H9 (cell line): ENCODE data around the gene NAB2. TPM values are rescaled to one million over a fixed set of nuclear protein-coding genes. Genes with fewer than 3 reads are reported as not detected.

ENCODE experiments used
- DNase-seq: peaks from one replicate; pipeline ENCODE4 v3.0.0-alpha.2; 2017
- H2AFZ ChIP-seq: one replicate; pipeline ENCODE4 v1.6.1; 2013; ENCODE audit warnings: mild to moderate bottlenecking, low read length, control low read depth, moderate library complexity
- H2AK5ac ChIP-seq: 2 replicates; pipeline ENCODE4 v1.6.1; 2013; ENCODE audit warnings: low read length, control low read depth, mixed read lengths; ENCODE audit not compliant: insufficient read length
- H2BK120ac ChIP-seq: one replicate; pipeline ENCODE4 v1.6.1; 2013; ENCODE audit warnings: low read depth, mild to moderate bottlenecking, low read length, control low read depth, inconsistent platforms; ENCODE audit not compliant: poor library complexity, severe bottlenecking
- H2BK12ac ChIP-seq: 2 replicates; pipeline ENCODE4 v1.6.1; 2013; ENCODE audit warnings: low read length, control low read depth, mixed read lengths, low read depth; ENCODE audit not compliant: insufficient read length
- H2BK15ac ChIP-seq: 2 replicates; pipeline ENCODE4 v1.6.1; 2013; ENCODE audit warnings: low read depth, low read length, control low read depth
- H2BK20ac ChIP-seq: one replicate; pipeline ENCODE4 v1.6.1; 2013; ENCODE audit warnings: low read depth, mild to moderate bottlenecking, low read length, control low read depth, inconsistent platforms; ENCODE audit not compliant: poor library complexity, severe bottlenecking
- H2BK5ac ChIP-seq: 2 replicates; pipeline ENCODE4 v1.6.1; 2013; ENCODE audit warnings: low read length, control low read depth, mixed read lengths; ENCODE audit not compliant: insufficient read length
- H3K14ac ChIP-seq: 2 replicates; pipeline ENCODE4 v1.6.1; 2013; ENCODE audit warnings: low read length, control low read depth; ENCODE audit not compliant: insufficient read depth
- H3K18ac ChIP-seq: 2 replicates; pipeline ENCODE4 v1.6.1; 2013; ENCODE audit warnings: low read depth, mild to moderate bottlenecking, mixed read lengths, low read length, control low read depth; ENCODE audit not compliant: insufficient read length
- H3K23ac ChIP-seq: 2 replicates; pipeline ENCODE4 v1.6.1; 2013; ENCODE audit warnings: low read length, control low read depth, mixed read lengths, low read depth; ENCODE audit not compliant: insufficient read length
- H3K23me2 ChIP-seq: 2 replicates; pipeline ENCODE4 v1.6.1; 2013; ENCODE audit warnings: low read depth, mild to moderate bottlenecking, mixed read lengths, low read length, control low read depth; ENCODE audit not compliant: insufficient read length, poor library complexity, severe bottlenecking
- H3K27ac ChIP-seq: 2 replicates; pipeline ENCODE4 v1.5.1; 2013; ENCODE audit warnings: low read length, control low read depth, mixed read lengths, low read depth; ENCODE audit not compliant: insufficient read length
- H3K27me3 ChIP-seq: 2 replicates; pipeline ENCODE4 v1.6.1; 2013; ENCODE audit warnings: low read length, control low read depth, inconsistent platforms; ENCODE audit not compliant: insufficient read depth
- H3K4ac ChIP-seq: 2 replicates; pipeline ENCODE4 v1.6.1; 2013; ENCODE audit warnings: low read depth, mild to moderate bottlenecking, control low read depth, inconsistent platforms, low read length, moderate library complexity
- H3K4me1 ChIP-seq: 2 replicates; pipeline ENCODE4 v1.6.1; 2013; ENCODE audit warnings: low read length, control low read depth, inconsistent platforms; ENCODE audit not compliant: insufficient read depth
- H3K4me2 ChIP-seq: 2 replicates; pipeline ENCODE4 v1.6.1; 2013; ENCODE audit warnings: low read length, control low read depth, mixed read lengths; ENCODE audit not compliant: insufficient read length, insufficient read depth
- H3K56ac ChIP-seq: 2 replicates; pipeline ENCODE4 v1.6.1; 2013; ENCODE audit warnings: low read depth, mild to moderate bottlenecking, mixed read lengths, low read length, control low read depth; ENCODE audit not compliant: insufficient read length
- H3K79me1 ChIP-seq: 2 replicates; pipeline ENCODE4 v1.6.1; 2013; ENCODE audit warnings: low read depth, mild to moderate bottlenecking, moderate library complexity, low read length, control low read depth, inconsistent platforms; ENCODE audit not compliant: insufficient read depth, poor library complexity, severe bottlenecking
- H3K79me2 ChIP-seq: 2 replicates; pipeline ENCODE4 v1.6.1; 2013; ENCODE audit warnings: low read length, control low read depth, inconsistent platforms; ENCODE audit not compliant: insufficient read depth
- H3K9ac ChIP-seq: 2 replicates; pipeline ENCODE4 v1.6.1; 2013; ENCODE audit warnings: low read length, control low read depth, mixed read lengths; ENCODE audit not compliant: insufficient read length; ENCODE audit errors: extremely low read depth
- H3K9me3 ChIP-seq: one replicate; pipeline ENCODE4 v1.6.1; 2013; ENCODE audit warnings: low read depth, low read length, inconsistent platforms; ENCODE audit not compliant: control insufficient read depth
- H3T11ph ChIP-seq: one replicate; pipeline ENCODE4 v1.6.1; 2013; ENCODE audit warnings: mild to moderate bottlenecking, low read length, control low read depth, inconsistent platforms
- H4K20me1 ChIP-seq: one replicate; pipeline ENCODE4 v1.6.1; 2013; ENCODE audit not compliant: control insufficient read depth, insufficient read length, insufficient read depth
- H4K5ac ChIP-seq: 2 replicates; pipeline ENCODE4 v1.6.1; 2013; ENCODE audit warnings: low read depth, mild to moderate bottlenecking, mixed read lengths, low read length, control low read depth; ENCODE audit not compliant: insufficient read length
- H4K8ac ChIP-seq: replicated peaks from 2 replicates; pipeline ENCODE4 v1.6.1; 2013; ENCODE audit warnings: low read length, control low read depth, mixed read lengths, low read depth; ENCODE audit not compliant: insufficient read length
- H4K91ac ChIP-seq: 2 replicates; pipeline ENCODE4 v1.6.1; 2013; ENCODE audit warnings: low read depth, mild to moderate bottlenecking, moderate library complexity, mixed read lengths, low read length, control low read depth; ENCODE audit not compliant: insufficient read length
- H3K27ac Mint-ChIP-seq, 3 experiments: 2 replicates in 2 of 3; 3 replicates in 1 of 3; pipeline ENCODE4 v1.8.0; 2020 to 2021; ENCODE audit warnings: mixed read lengths in 3 of 3, mild to moderate bottlenecking in 1 of 3, moderate library complexity in 1 of 3
- H3K27me3 Mint-ChIP-seq: 2 replicates; pipeline ENCODE4 v1.8.0; 2021; ENCODE audit warnings: low read depth, mild to moderate bottlenecking, moderate library complexity, mixed read lengths
- H3K36me3 Mint-ChIP-seq, 3 experiments: 2 replicates in 2 of 3; 3 replicates in 1 of 3; pipeline ENCODE4 v1.8.0; 2020 to 2021; ENCODE audit warnings: low read depth in 3 of 3, mixed read lengths in 3 of 3; ENCODE audit not compliant: insufficient read depth in 1 of 3
- H3K4me1 Mint-ChIP-seq, 2 experiments: 2 replicates each; pipeline ENCODE4 v1.8.0; 2020; ENCODE audit warnings: mixed read lengths in 2 of 2
- H3K4me3 Mint-ChIP-seq, 2 experiments: 2 replicates in 1 of 2; 3 replicates in 1 of 2; pipeline ENCODE4 v1.8.0; 2020 to 2021; ENCODE audit warnings: mild to moderate bottlenecking in 2 of 2, mixed read lengths in 2 of 2, moderate library complexity in 1 of 2
- H3K9me3 Mint-ChIP-seq, 2 experiments: 2 replicates in 1 of 2; 3 replicates in 1 of 2; pipeline ENCODE4 v1.8.0; 2020; ENCODE audit warnings: mild to moderate bottlenecking in 2 of 2, mixed read lengths in 2 of 2, moderate library complexity in 1 of 2
- CTCF ChIP-seq: fragments of 200-600 bp; sonication (generic); conservative IDR thresholded peaks from 3 replicates; pipeline ENCODE4 v1.8.0; 2021; ENCODE audit warnings: antibody characterized with exemption, mild to moderate bottlenecking
- WGBS: extraction: QIAGEN DNeasy Blood & Tissue Kit; methylation state at CpG from one replicate; pipeline ENCODE4 v1.1.7; 2013; ENCODE audit warnings: missing lambda C conversion rate, low lambda C conversion rate, mixed read lengths; ENCODE audit not compliant: insufficient read length; ENCODE audit errors: extremely low coverage; 5-methylcytosine and 5-hydroxymethylcytosine counted together
- total RNA-seq: library from RNA; stranded (reverse); gene quantifications from 2 replicates; pipeline ENCODE4 v1.2.1, GENCODE V29; 2021

NAB2 gene
- total RNA-seq, 1 experiment from 2014 or later, result 67.8 TPM

GRCh38 chr12:57097554-57097835 lies 8.6 kb downstream of the NAB2 start:
- H3K9ac ChIP-seq, result no peak overlapping the region
- Mint-ChIP-seq H3K36me3 (peaks cover 10 to 71% (median 57%) of the 10 kb centered on the region in 3 experiments), H3K27me3 (no peaks in the 10 kb centered on the region; the same call in 1 of the 2 replicates), H3K27ac (no peak overlapping the region), H3K4me1 (peaks cover 31 to 32% of the 10 kb centered on the region in 2 experiments), H3K4me3 (no peak overlapping the region), H3K9me3 (no peaks in the 10 kb centered on the region)
- no peak overlapping the region for H4K8ac ChIP-seq
- H2BK15ac ChIP-seq, result no peak overlapping the region
- no peaks in the 10 kb centered on the region for H3K23me2 ChIP-seq
- WGBS, result no CpG with 5 or more reads among the region's 8 CpGs
- H3K4me2 ChIP-seq, result no peak overlapping the region
- no peak overlapping the region for H2AK5ac ChIP-seq
- H4K5ac ChIP-seq, result no peak overlapping the region
- no peaks in the 10 kb centered on the region for H3K27me3 ChIP-seq
- no peak overlapping the region for H2BK5ac ChIP-seq
- H3K27ac ChIP-seq, result no peak overlapping the region
- H3K23ac ChIP-seq, result no peak overlapping the region
- no peaks in the 10 kb centered on the region for H3K79me2 ChIP-seq
- no peak overlapping the region for H4K91ac ChIP-seq
- no peak overlapping the region for H3K14ac ChIP-seq
- no peak overlapping the region for H3K18ac ChIP-seq
- H3T11ph ChIP-seq, result no peak overlapping the region
- TF ChIP-seq CTCF, result no peak
- H4K20me1 ChIP-seq, result no peaks in the 10 kb centered on the region
- no peak overlapping the region for H3K4ac ChIP-seq
- DNase-seq, result no peak
- H2BK120ac ChIP-seq, result no peak overlapping the region
- no peak overlapping the region for H2BK20ac ChIP-seq
- no peak overlapping the region for H2AFZ ChIP-seq
- H3K9me3 ChIP-seq, result no peaks in the 10 kb centered on the region
- H3K56ac ChIP-seq, result no peak overlapping the region
- H2BK12ac ChIP-seq, result no peak overlapping the region
- no peaks in the 10 kb centered on the region; the same call in 1 of the 2 replicates for H3K4me1 ChIP-seq
- H3K79me1 ChIP-seq, result no peaks in the 10 kb centered on the region
